ENCODE data around the gene MYL6B.
A peak's percentile ranks its signal among the peaks of the same experiment; 100 is the strongest.
"Not testable (repeated sequence)": the region's sequence is repeated elsewhere in the genome, so short reads cannot be mapped to it uniquely, and the experiment has no call there.

The MYL6B gene

GRCh38 chr12:56189099-56189917 is 36.9 kb downstream of the MYL6B start, which contains the start of gene SMARCC2:
TSS of gene SMARCC2 (minus strand) at chr12:56189483. CDS start at chr12:56189461, 22 bp downstream.
- Histone ChIP-seq H3K4me3 (ENCODE audit: low read length) (peak within 1 kb of the TSS; percentile 90), H3K27me3 (replicated peaks; ENCODE audit: control insufficient read depth, insufficient read depth, low read length) (no peaks in the 10 kb centered on the region), H3K36me3 (ENCODE audit: control insufficient read depth, insufficient read depth, low read length, severe bottlenecking) (peaks cover 14% of the 10 kb centered on the region), H3K9ac (ENCODE audit: low read length) (peak within 1 kb of the TSS; percentile 91), H3K9me3 (ENCODE audit: control insufficient read depth, low read length) (no peaks in the 10 kb centered on the region), H3K4me1 (ENCODE audit: control insufficient read depth, insufficient read depth, low read length) (peaks cover 34% of the 10 kb centered on the region)
- peak; percentile 97 for DNase-seq (ENCODE audit: low read depth)

GRCh38 chr12:56189918-56190694 is 37.7 kb downstream of the MYL6B start:
- Histone ChIP-seq H3K4me1 (ENCODE audit: control insufficient read depth, insufficient read depth, low read length) (peaks cover 34% of the 10 kb centered on the region), H3K9ac (ENCODE audit: low read length) (peak overlapping the region; percentile 91), H3K4me3 (ENCODE audit: low read length) (peak overlapping the region; percentile 90), H3K36me3 (ENCODE audit: control insufficient read depth, insufficient read depth, low read length, severe bottlenecking) (peaks cover 6% of the 10 kb centered on the region), H3K27me3 (replicated peaks; ENCODE audit: control insufficient read depth, insufficient read depth, low read length) (no peaks in the 10 kb centered on the region), H3K9me3 (ENCODE audit: control insufficient read depth, low read length) (no peaks in the 10 kb centered on the region)
- DNase-seq (ENCODE audit: low read depth) = peak; percentile 90

- peak overlapping the region; percentile 91 for H3K9ac ChIP-seq (ENCODE audit: low read length)
- DNase-seq (ENCODE audit: low read depth) = peak; percentile 37
Measured at GRCh38 chr12:56190695-56191155, 38.3 kb downstream of the MYL6B start.

GRCh38 chr12:56192582-56192981 is 40.2 kb downstream of the MYL6B start:
- Histone ChIP-seq H3K4me1 (ENCODE audit: control insufficient read depth, insufficient read depth, low read length) (peaks cover 38% of the 10 kb centered on the region), H3K27me3 (replicated peaks; ENCODE audit: control insufficient read depth, insufficient read depth, low read length) (no peaks in the 10 kb centered on the region), H3K4me3 (ENCODE audit: low read length) (no peak overlapping the region), H3K9me3 (ENCODE audit: control insufficient read depth, low read length) (no peaks in the 10 kb centered on the region), H3K9ac (ENCODE audit: low read length) (peak overlapping the region; percentile 42), H3K36me3 (ENCODE audit: control insufficient read depth, insufficient read depth, low read length, severe bottlenecking) (no peaks in the 10 kb centered on the region)
- no peak for DNase-seq (ENCODE audit: low read depth)

More at GRCh38 chr12:56190695-56191155, 38.3 kb downstream of the MYL6B start:
- H3K4me1 ChIP-seq (ENCODE audit: control insufficient read depth, insufficient read depth, low read length) = peaks cover 34% of the 10 kb centered on the region
- no peaks in the 10 kb centered on the region for H3K27me3 ChIP-seq (replicated peaks; ENCODE audit: control insufficient read depth, insufficient read depth, low read length)
- H3K36me3 ChIP-seq (ENCODE audit: control insufficient read depth, insufficient read depth, low read length, severe bottlenecking) = peaks cover 4% of the 10 kb centered on the region
- peak overlapping the region; percentile 90 for H3K4me3 ChIP-seq (ENCODE audit: low read length)
- H3K9me3 ChIP-seq (ENCODE audit: control insufficient read depth, low read length) = no peaks in the 10 kb centered on the region

- Histone ChIP-seq H3K4me3 (ENCODE audit: low read length) (no peak overlapping the region), H3K4me1 (ENCODE audit: control insufficient read depth, insufficient read depth, low read length) (peaks cover 33% of the 10 kb centered on the region), H3K36me3 (ENCODE audit: control insufficient read depth, insufficient read depth, low read length, severe bottlenecking) (no peaks in the 10 kb centered on the region)
Measured at GRCh38 chr12:56193025-56193578, 40.7 kb downstream of the MYL6B start.

GRCh38 chr12:56196818-56197550 is 44.6 kb downstream of the MYL6B start:
- peak; percentile 82 for DNase-seq (ENCODE audit: low read depth)
- not testable (repeated sequence) for H3K27me3 ChIP-seq (replicated peaks; ENCODE audit: control insufficient read depth, insufficient read depth, low read length); H3K9me3 ChIP-seq (ENCODE audit: control insufficient read depth, low read length)

More at GRCh38 chr12:56193025-56193578, 40.7 kb downstream of the MYL6B start:
- peak; percentile 97 for DNase-seq (ENCODE audit: low read depth)
- peak overlapping the region; percentile 45 for H3K9ac ChIP-seq (ENCODE audit: low read length)
- no peaks in the 10 kb centered on the region for H3K27me3 ChIP-seq (replicated peaks; ENCODE audit: control insufficient read depth, insufficient read depth, low read length)
- H3K9me3 ChIP-seq (ENCODE audit: control insufficient read depth, low read length) = no peaks in the 10 kb centered on the region

GRCh38 chr12:56197921-56198635 is 45.7 kb downstream of the MYL6B start:
- Histone ChIP-seq H3K9me3 (ENCODE audit: control insufficient read depth, low read length) (no peaks in the 10 kb centered on the region), H3K36me3 (ENCODE audit: control insufficient read depth, insufficient read depth, low read length, severe bottlenecking) (no peaks in the 10 kb centered on the region), H3K4me1 (ENCODE audit: control insufficient read depth, insufficient read depth, low read length) (peaks cover 19% of the 10 kb centered on the region), H3K27me3 (replicated peaks; ENCODE audit: control insufficient read depth, insufficient read depth, low read length) (no peaks in the 10 kb centered on the region), H3K9ac (ENCODE audit: low read length) (no peak overlapping the region), H3K4me3 (ENCODE audit: low read length) (no peak overlapping the region)
- no peak for DNase-seq (ENCODE audit: low read depth)

More at GRCh38 chr12:56196818-56197550, 44.6 kb downstream of the MYL6B start:
- not testable (repeated sequence) for H3K36me3 ChIP-seq (ENCODE audit: control insufficient read depth, insufficient read depth, low read length, severe bottlenecking); H3K4me3 ChIP-seq (ENCODE audit: low read length); H3K9ac ChIP-seq (ENCODE audit: low read length)
- H3K4me1 ChIP-seq (ENCODE audit: control insufficient read depth, insufficient read depth, low read length) = peaks cover 18% of the 10 kb centered on the region

GRCh38 chr12:56198836-56199235 is 46.4 kb downstream of the MYL6B start:
- no peak overlapping the region for H3K9ac ChIP-seq (ENCODE audit: low read length)
- H3K27me3 ChIP-seq (replicated peaks; ENCODE audit: control insufficient read depth, insufficient read depth, low read length) = no peaks in the 10 kb centered on the region
- H3K9me3 ChIP-seq (ENCODE audit: control insufficient read depth, low read length) = no peaks in the 10 kb centered on the region
- no peaks in the 10 kb centered on the region for H3K36me3 ChIP-seq (ENCODE audit: control insufficient read depth, insufficient read depth, low read length, severe bottlenecking)
- peak; percentile 23 for DNase-seq (ENCODE audit: low read depth)
- H3K4me1 ChIP-seq (ENCODE audit: control insufficient read depth, insufficient read depth, low read length) = peaks cover 19% of the 10 kb centered on the region
- H3K4me3 ChIP-seq (ENCODE audit: low read length) = no peak overlapping the region

GRCh38 chr12:56202366-56202765 is 50.0 kb downstream of the MYL6B start:
- Histone ChIP-seq H3K9me3 (ENCODE audit: control insufficient read depth, low read length) (no peaks in the 10 kb centered on the region), H3K27me3 (replicated peaks; ENCODE audit: control insufficient read depth, insufficient read depth, low read length) (no peaks in the 10 kb centered on the region), H3K4me3 (ENCODE audit: low read length) (no peak overlapping the region), H3K9ac (ENCODE audit: low read length) (no peak overlapping the region), H3K36me3 (ENCODE audit: control insufficient read depth, insufficient read depth, low read length, severe bottlenecking) (peaks cover 33% of the 10 kb centered on the region), H3K4me1 (ENCODE audit: control insufficient read depth, insufficient read depth, low read length) (peaks cover 37% of the 10 kb centered on the region)
- no peak for DNase-seq (ENCODE audit: low read depth)

GRCh38 chr12:56202838-56203237 is 50.5 kb downstream of the MYL6B start:
- Histone ChIP-seq H3K4me1 (ENCODE audit: control insufficient read depth, insufficient read depth, low read length) (peaks cover 38% of the 10 kb centered on the region), H3K4me3 (ENCODE audit: low read length) (no peak overlapping the region), H3K9me3 (ENCODE audit: control insufficient read depth, low read length) (no peaks in the 10 kb centered on the region), H3K36me3 (ENCODE audit: control insufficient read depth, insufficient read depth, low read length, severe bottlenecking) (peaks cover 38% of the 10 kb centered on the region), H3K27me3 (replicated peaks; ENCODE audit: control insufficient read depth, insufficient read depth, low read length) (no peaks in the 10 kb centered on the region), H3K9ac (ENCODE audit: low read length) (no peak overlapping the region)
- DNase-seq (ENCODE audit: low read depth) = no peak
